GM19397 (cell line): ENCODE results near the gene PTPN20.
"Not testable (repeated sequence)": the region's sequence is repeated elsewhere in the genome, so short reads cannot be mapped to it uniquely, and the experiment has no call there.

Experiments
- ATAC-seq: cut with Tn5 transposase; IDR thresholded peaks from one replicate; pipeline ENCODE4 v1.9.1; 2021; ENCODE audit warnings: mild to moderate bottlenecking, moderate library complexity; ENCODE audit not compliant: unreplicated experiment

PTPN20 gene

DNA sequence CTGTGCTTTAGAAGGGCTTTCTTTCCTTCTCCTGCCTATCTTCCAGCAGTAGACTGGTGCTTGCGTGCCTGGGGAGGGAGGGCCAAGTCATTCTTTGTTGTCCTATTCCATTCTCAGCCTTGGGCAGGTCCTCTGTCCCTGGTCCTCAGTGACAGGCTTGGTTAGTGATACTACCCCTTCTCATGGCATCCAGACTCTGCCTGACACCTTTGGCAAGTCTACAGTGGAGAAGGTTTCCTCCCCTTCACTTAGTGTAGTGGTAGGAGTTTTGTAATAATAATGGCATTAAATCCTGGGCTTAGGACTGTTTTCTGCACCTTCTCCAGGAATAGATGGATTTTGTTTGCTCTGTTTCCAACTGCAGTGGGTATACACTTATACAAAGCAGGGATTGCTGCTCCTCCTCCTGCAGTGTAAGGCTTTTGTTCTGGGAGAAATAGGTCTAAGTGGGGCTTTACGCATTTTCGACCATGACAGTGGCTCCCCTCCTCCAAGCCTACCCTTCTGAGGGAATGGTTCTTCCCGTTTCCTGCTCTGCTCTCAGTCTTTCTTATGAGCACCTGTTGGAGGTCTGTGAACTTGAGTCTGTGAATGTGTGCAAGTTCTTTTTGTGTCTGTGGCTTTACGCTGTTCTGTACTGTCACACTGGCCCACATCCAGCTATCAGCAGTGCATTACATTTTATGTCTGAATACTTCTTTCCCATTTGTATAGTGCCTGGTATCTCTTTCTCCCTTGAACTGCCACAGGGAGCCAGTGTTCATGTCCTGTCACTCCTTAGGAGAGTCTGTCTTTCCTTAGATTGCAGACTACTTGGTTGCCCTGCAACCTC is 37.7 kb downstream of the PTPN20 start:
- not testable (repeated sequence) for ATAC-seq

DNA sequence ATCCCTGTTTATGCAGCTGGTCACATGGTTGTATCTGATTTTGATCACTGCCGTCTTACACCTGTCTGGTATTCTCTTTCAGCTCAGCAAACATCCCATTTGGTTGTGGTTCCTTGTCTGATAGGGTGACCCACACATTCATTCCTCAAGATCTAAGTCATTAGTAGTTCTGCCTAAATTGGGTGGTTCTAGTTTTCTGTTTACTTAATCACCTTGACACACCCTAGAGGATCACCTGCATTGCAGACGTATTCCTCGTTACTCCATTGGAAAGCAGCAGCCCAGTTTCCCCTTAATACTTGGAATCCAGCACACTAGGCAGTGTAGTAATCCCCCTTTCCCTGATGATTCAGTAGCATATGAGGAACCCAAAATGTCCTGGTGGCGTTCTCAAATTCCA is 41.3 kb downstream of the PTPN20 start:
- not testable (repeated sequence) for ATAC-seq

DNA sequence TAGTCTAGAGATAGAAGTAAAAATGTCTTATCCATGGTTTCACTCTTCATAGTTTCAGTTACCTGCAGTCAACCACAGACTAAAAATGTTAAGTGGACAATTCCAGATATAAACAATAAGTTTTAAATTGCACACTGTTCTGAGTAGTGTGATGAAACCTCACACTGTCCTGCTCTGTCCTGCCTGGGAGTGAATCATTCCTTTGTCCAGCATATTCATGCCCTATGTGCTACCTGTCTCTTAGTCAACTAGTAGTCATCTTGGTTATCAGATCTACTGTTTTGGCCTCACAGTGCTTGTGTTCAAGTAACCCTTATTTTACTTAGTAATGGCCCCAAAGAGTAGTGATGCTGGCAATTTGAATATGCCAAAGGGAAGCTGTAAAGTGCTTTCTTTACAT is 49.5 kb downstream of the PTPN20 start:
- ATAC-seq, result not testable (repeated sequence)

DNA sequence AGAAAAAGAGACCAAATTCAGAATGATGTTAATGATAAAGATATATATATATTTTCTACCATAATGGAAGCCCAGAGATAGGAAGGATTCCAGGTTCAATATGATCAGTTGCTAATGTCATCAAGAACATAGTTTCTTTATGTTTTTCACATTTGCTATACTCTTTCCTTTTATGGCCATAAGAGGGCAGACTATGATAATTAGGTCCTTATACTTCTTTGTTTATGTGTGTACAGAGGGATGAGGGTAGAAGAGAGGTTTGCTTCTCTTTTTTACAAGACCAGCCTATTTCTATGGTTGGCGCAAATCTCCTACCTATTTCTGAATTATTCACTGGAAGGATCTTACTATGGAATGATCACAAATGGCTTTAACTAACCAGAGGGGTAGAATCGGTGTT is 52.1 kb downstream of the PTPN20 start:
- ATAC-seq, result not testable (repeated sequence)

DNA sequence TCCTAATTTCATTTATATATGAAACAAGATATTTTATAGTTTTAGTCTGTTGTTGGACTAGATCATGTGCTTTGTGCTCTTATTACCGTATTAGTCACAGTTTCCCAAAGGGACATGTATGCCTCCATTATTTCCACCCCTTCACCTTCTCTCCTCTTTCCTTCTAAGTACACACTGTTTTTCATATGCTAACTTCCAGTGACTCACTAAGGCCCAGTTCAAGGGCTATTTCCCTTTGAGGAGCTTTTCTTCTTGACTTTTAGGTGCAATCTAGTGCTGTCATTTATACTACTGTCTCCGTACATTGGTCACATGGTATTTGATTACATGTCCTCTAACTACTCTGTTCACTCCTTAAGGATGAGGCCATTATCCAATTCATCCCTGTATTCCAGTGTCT is 55.8 kb downstream of the PTPN20 start:
- not testable (repeated sequence) for ATAC-seq

DNA sequence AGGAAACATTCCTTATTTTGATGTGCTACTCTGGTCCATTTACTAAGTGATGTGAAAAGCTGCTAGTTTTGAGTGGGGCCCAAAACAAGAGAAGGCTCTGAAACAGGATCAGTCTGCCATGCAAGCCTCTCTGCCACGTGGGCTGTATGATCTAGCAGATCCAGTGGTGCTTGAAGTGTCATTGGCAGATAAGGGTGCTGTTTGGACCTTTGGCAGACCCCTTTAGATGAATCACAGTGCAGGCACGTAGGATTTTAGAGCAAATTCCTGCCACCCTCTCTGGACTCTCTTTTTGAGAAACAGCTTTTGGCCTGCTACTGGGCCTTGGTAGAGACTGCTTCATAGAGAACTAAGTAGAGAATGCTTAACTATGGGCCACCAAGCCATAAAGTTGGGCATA is 69.0 kb downstream of the PTPN20 start:
- ATAC-seq, result not testable (repeated sequence)

DNA sequence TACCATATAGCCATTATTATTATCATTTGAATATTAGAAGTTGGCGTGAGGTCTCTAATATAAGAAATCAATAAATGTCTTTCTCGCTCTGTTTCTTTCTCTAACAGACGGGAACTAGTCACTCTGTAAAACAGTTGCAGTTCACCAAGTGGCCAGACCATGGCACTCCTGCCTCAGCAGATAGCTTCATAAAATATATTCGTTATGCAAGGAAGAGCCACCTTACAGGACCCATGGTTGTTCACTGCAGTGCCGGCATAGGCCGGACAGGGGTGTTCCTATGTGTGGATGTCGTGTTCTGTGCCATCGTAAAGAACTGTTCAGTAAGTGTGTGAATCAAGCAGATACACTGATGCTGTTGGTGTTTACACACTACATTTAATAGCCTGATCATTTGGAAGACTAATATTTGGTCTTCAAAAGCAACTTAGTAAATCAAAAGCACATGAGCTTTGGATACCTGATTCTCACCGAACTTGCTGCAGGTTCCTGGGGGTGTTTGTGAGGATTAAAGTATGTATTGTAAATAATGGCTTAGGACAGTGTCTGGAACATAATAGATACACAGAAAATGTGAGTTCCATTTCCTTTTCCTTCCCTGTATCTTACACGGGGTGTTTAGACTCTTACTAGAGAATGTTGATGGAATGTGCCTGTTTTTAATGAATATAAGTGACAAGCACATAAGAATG is 76.2 kb downstream of the PTPN20 start:
- peak; percentile 91 for ATAC-seq

DNA sequence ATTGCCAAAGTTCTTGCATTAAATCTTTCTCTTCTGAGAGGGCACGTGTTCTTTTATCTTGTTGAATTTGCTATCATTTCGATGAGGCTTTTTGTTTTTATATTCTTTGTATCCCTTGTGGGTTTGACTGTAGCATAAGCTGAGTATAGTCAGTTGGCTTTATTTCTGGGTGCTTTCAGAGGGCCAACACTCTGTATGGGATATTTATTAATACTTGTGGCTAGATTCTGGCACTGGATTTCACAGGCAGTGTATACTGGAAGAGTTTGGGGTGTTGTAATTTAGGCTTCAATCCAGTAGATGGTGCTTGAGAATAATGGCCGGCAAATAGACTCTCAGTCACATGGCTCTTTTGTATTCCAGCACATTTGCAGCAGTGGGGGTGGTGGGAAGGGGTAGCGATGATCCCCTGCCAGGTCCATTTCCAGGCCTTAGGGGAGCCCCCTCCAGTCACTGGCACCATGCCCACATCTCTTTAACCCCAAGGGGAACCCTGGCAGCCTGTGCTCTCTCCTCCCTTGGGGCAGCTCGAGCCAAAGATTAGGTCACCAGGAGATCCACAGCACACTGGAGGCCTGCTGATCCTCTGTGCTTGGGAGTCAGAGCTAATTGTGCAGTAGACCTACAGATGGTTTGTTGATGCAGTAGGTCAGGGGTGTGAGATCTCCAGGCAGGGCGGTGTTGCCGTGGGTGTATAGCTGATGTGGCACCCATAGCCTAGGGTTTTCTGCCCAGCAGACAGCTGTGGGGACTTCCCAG is 81.8 kb downstream of the PTPN20 start:
- ATAC-seq, result no peak

DNA sequence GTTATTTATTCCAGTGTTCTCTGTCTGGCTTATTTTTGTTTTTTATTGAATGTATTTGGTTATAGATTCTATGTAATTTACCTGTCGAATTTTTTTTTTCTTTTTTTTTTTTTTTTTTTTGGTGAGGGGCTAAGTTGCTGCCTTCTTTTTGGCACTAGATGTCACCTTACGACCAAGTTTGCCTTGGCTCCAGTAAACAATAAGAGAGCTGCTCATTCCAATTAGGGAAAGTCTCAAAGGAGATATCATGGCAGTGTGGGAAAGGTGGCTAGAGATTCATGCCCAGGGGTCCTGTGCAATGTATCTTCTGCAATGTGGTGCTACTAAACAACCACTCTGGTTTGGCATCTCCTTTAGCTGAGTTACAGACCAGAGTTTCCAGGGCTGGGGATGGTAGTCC is 84.0 kb downstream of the PTPN20 start:
- no peak for ATAC-seq

DNA sequence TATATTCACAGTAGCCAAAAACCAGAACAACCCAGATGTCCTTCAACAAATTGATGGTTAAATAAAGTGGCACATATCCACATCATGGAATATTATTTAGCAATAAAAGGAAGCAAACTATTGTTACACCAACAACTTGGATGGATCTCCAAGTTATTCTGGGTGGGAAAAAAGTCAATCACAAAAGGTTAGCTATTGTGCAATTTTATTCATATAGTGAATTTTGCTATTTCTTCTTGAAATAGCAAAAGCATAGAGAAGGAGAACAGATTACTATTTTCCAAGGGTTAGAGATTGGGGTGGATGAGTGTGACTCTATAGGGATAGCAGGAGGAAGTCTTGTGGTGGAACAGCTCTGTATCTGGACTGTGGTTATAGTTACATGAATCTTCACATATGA is 87.0 kb downstream of the PTPN20 start:
- no peak for ATAC-seq

DNA sequence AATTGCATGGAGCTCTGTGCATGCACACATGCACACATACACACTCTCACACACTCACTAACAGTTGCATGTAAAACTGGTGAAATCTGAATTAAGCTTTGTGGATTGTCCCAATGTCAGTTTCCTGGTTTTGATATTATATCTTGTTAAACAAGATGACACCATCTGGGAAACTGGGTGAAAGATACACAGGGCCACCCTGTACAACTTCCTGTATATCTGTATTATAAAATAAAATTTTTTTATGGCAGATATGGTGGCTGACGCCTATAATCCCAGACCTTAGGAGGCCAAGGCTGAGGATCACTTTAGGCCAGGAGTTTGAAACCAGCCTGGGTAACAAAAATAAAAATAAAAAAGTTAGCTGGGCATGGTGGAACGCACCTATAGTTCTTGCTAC is 87.4 kb downstream of the PTPN20 start:
- no peak for ATAC-seq

DNA sequence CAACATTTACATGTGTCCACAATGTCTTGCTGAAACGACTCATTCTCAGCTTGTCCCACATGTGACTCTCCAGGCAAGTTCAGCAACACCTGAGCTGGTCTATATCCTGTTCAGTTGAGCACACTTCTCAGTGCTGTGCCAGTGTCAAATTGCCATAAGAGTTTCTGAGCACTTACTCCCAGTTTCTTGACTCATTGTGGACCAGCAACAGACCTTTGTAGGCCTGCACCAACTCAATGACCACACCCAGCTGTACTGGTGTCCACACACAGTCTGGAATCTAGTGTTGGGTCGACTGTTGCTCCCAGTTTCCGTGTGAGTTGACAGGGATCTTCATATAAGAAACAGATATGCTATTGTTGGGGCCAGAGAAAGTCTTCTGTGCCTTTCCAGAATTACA is 88.0 kb downstream of the PTPN20 start:
- no peak for ATAC-seq

DNA sequence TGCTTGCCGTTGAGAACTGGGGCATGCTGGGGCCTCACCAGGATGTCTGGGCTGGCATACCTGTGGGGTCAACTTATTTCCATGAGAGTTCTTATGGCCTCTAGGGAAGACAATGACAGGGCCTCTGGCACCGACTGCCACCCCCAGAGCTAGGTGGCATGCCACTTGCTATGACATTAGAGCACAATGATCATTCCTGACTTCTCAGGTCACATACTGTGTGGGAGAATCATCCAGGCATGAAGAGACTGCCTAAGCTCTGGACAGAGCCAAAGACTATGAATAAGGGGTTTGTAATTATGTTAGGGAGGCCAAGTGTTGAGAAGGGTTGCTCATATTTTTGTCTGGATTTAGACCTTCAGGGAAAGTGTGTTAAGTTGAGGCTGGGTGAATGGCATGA is 97.5 kb downstream of the PTPN20 start:
- ATAC-seq, result no peak

DNA sequence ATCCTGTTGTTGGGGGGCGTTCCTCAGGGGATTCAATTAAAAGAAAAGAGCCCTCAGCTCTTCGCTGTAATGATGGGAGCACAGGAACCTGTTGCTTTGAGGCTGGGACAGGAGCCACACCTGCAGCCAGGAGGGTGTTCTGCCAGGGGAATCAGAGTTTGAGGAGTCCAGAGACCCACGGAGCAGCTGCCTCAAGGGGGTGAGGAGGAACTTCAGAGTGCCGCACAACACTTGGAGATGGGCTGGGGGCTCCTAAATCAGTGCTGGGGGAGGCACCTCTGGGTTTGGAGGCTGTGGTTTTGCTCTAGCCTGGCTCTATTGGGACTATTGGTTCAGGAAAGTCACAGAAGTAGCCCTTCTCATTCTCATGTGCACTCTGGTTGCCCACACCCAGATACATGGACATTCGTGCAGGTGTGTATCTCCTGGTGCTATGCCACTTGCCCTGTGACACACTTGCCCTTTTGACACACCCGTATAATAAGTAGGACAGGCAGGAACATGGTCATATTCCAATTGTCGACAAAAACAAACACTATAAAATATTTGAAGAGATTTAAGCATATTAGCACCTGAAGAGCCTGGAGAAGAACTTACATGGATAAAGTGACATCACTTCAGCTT is 98.1 kb downstream of the PTPN20 start:
- no peak for ATAC-seq

DNA sequence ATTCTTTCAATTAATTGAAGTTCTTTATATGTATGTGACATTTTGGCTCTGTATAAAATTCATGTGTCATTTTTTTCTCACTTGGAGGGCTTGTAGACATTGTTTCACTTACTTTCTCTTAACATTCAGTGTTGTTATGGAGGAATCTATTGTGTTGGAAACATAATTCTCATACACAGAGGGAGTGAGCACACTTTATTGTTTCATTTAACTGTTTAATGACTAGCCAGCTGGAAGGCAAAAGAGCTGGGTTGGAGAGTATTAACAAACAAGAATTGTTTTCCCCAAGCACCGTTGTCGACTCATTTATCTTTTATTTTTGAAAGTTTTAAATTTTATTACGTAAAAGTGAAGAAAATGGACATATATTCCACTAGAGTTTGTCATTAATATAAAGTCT is 98.8 kb downstream of the PTPN20 start:
- ATAC-seq, result no peak

DNA sequence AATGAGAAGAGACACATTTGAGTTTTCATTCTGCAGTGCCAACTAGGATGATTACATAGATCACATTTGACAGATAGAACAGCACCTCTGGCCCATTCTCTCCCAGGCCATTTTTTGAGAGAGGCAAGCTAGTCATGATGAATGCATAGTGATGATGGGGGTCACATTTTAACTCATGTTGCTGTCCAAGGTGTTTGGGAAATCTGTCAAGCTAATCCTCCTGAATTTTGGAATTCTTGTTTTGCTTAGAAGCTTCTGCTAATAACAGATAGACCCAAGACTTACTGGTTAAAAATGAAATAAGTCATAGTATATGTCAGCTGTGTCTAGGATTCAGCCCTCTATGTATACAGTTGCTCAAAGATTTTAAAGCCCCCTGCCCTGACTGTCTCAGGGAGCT is 101.0 kb downstream of the PTPN20 start:
- no peak for ATAC-seq

DNA sequence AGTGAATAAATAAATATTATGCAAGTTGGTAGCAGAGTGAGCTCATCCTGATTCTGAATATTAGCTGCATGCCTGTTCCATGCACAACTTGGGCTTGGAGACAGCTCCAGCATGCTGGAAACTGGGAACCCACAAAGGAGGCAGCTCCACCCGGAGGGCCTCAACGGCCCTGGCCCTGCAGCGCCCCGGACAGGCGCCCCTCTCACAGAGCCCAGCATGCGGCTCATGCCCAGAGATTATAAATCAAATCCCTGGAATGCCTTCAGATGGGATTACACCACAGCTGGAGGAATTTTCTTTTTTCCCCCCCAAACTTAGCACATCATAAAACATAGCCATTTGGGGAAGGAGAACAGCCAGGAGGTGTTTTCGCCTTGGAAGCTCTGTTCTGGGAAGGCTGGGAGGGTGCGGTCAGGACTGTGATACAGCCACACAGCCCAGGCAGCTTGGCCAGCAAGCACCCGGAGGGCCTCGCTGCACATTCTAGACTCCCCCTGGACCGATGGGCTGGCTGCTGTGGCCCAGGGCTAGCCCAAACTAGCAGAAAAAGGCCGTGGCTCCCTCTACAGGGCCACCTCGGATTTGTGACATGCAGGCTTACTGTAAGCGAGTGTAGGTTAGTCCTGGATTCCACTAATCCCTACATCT is 102.4 kb downstream of the PTPN20 start:
- ATAC-seq, result no peak

DNA sequence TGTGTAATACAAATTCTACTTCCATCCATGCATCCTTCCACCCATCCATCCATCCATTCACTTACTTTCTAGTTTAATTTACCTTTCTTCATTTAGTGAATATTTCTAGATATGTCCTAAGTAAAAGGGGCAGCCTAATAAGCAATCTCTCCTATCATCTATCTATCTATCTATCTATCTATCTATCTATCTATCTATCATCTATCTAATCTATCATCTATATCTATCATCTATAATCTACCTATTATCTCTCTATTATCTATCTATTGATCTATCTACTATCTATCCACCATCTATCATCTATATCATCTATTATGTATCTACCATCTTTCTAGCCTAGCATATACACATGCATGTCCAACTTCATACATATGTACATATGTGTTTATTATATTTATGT is 104.2 kb downstream of the PTPN20 start:
- no peak for ATAC-seq

DNA sequence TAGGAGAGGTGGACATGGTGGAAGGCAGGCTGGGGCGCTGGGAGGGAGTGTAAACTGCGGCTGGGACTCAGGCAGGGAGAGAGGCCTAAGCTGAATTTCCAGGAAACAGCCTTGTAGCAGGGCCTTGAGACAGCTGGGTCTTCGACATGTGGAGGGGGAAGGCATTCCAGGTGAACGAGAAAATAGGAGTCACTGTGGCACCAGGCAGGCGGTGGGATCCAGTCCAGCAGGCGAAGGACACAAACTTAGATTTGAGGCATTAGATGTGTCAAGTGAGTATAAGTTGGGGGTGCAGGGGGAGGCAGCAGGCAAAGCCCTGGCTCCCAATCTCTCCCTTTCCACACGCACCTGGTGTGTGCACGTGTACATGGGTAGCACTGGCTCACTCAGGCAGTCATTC is 105.3 kb downstream of the PTPN20 start:
- no peak for ATAC-seq

DNA sequence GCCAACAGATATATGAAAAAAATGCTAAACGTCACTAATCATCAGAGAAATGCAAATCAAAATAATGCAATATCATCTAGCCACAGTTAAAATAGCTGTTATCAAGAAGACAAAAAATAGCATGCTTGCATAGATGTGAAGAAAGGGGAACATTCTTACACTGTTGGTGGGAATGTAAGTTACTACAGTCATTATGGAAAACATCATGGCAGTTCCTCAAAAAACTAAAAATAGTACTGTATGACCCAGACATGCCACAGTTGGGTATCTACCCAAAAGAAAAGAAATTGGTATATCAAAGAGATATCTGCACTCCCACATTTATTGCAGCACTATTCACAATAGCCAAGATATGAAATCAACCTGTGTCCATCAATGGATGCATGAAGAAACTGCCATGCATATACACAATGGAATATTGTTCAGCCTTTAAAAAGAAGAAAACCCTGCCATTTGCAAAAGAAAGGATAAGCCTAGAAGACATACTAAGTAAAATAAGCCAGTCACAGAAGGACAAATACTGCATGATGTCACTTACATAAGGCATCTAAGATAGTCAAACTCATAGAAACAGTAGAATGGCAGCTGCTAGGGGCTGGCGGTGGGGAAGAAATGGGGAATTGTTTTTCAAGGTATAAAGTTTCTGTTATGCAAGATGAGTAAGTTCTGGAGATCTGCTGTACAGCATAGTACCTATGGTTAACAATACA is 107.0 kb downstream of the PTPN20 start:
- ATAC-seq, result no peak
